Smooth muscle cell of the brain vasculature (primary cell): ENCODE results near the gene CADM1.

Experiments used
- DNase-seq: peaks from one replicate; pipeline ENCODE4 v3.0.0-alpha.2; 2012; ENCODE audit warnings: low read depth, low spot score

CADM1 gene

DNA sequence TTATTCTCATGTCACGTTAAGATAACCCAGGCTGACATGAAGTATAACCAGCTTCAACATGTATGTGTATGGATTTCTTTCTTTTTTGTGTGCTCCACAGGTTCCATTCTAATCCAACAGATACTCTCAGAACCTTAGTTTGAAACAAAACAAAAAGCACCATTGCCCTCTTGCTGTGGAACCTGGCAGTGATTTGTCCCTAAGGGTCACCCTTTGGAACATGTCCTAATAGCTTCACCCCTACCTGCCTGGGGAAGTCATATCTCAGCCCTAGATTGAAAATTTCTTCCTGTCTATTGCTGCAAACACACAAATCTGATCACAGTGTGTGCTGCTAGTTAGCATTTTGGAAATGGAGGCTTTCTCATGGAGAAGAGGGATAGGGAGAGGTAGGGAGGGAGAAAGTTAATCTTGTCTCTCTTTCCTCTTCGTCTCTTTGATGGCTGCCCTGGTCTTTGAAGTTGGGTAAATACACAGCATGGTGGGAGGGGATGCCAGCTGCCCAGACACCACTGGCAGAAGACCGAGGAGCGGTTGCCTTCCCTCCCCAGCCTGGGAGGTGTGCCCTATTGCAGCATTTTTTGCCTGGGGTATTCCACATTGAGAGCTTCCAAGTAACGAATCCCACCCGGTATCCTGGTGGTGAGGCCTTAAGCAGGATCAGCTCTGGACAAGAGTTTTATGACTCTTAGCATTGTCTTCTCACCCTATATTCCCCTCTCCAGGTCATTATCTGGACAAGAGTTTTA lies 11.6 kb upstream of the CADM1 start:
- DNase-seq: no peak

DNA sequence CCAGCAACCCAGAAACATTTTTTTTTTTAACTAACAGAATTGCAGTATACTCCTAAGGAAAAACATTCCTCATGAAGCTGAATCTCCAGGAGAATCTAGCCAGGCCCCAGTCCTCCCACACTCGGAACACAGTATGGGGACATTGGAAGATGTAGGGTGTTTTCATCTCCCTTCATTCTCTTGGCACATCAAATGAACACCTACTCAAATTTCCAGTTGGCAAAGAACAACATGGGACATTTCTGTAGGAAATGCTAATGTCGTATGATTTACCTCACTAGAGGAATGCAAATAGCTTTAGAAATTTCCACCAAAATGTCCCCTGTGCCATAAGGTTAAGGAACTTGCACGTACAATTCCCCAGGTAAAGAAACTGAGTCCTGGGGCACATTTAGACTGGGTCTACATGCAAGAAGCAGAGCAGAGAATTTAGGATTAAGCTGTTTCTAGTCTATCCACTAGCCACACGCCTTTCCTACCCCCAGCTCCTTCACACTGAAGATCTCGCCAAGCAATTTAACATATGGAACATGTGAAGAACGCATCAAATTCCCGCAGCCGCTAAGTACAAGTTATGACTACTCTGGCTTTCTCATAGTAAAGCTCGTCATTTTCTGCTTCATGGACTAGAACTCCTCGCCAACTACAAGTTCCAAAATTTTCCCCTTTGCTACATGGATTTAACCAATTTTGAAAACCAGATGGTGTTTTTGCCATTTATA lies 2.9 kb upstream of the CADM1 start:
- no peak for DNase-seq

GRCh38 chr11:115505175-115505574 lies 960 bp upstream of the CADM1 start:
- DNase-seq: no peak

DNA sequence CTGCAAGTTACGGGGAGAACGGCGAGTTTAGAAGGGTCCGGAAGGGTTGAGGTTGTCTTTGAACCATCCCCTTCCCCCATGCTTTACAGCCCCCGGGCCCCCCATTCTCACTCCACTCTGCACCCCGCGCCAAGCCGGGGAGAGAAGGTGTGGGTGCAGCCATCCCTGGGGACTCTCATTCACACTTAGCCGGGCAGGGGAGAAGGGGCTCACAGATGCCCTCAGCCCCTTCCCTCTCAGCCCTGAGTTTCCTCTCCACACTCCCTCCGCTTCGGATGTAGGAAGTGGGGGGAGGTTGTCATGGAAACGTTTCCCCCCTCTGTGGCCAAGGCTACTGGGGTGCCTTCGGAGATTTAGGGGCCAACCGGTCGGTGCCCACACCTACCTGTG lies 334 bp downstream of the CADM1 start:
- no peak for DNase-seq

- no peak for DNase-seq
Measured at GRCh38 chr11:115503083-115503885, 931 bp downstream of the CADM1 start.

DNA sequence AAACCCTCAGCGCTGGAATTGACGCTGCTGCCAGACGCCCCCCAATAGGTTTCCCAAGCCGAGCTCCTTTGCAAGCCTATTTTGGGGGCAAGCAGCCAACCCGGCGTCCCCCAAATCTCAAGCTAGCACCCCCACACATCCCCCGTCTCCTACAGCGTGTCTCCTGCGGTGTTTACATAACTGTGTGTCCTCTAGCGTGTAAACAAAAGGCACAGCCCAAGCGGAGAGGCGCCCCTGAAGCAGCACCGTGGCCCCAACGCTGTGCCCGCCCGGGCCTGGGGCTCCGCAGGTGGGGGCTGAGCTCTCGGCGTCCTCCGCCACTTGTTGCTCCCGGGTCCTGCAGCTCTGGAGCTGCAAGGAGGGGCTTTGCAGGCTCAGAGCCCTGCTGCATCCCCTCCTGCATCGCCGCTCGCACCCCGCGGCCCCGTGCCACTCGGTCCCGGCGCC lies 1.6 kb downstream of the CADM1 start:
- DNase-seq: no peak

DNA sequence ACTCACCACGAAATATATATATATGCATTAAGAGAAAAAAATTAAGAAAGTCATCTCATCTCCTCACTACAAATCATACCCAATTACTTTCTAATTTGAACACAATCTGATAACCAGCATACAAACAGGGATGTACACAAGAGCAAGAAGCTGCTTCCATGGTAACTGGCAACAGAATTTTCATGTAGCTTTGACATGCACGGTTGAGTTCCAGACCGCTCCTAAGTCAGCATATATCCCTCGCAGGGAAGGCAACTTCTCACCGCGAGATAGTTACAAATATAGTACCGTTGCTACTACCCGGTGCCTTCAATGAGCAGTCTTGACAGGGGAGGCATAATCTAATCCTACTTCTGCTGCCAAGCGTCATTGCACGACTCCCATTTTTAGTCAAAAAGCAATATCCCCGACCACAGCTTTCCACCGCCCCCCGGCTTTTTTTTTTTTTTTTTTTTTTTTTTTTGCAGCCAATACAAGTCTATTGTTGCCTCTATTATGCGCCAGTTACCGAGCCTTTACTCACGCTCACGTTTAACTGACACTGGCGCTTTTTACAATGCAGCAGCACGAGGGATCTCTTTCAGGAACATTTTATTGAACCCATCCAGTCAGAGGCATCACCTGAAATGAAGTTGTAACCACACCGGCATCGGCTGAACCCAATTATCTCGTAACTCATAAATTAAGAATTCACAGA lies 2.2 kb downstream of the CADM1 start:
- no peak for DNase-seq

- no peak for DNase-seq
Measured at GRCh38 chr11:115501502-115501892, 2.7 kb downstream of the CADM1 start.

GRCh38 chr11:115500547-115501501 lies 3.4 kb downstream of the CADM1 start:
- no peak for DNase-seq

DNA sequence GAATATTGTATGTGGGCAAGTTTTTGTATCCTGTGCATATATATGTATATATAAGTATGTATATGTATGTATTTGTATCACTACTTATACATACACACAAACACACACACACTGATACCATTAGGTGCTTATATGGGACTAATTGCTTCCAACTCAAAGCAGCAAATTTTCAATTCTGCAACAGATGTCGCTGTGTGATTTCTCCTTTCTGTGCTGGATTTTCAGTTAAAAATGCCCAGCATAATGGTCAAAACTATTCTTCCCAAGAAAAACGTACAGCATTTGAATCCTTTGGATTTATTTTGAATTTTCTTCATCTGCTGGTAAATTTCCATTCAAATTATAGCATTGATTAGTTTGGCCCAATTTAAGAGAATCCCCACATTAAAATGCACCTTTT lies 4.3 kb downstream of the CADM1 start:
- no peak for DNase-seq

DNA sequence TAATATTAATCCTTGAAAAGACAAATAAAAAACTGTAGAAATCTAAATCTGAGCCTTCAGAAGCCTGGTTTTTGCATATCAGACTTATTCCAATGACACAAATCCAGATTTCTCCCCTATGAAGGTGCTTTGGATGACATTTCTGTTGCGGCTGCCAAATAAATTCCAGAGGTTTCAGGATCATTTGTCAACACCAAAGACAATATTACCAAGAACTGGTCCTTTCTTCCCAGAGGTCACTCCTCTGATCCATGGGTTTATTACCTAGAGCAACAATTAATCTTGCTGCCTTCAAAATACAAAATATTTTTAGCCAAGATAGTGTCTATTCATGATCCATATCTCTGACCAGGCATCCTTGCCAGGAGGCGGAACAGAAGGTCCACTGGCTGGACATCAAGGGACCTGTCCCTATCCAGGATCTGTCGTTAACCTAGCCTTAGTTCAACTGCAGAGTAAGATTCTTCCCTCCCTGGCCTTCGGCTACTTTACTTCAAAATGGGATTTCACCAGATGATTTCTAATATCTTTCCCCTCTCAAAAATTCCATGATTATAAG lies 4.9 kb downstream of the CADM1 start:
- no peak for DNase-seq

DNA sequence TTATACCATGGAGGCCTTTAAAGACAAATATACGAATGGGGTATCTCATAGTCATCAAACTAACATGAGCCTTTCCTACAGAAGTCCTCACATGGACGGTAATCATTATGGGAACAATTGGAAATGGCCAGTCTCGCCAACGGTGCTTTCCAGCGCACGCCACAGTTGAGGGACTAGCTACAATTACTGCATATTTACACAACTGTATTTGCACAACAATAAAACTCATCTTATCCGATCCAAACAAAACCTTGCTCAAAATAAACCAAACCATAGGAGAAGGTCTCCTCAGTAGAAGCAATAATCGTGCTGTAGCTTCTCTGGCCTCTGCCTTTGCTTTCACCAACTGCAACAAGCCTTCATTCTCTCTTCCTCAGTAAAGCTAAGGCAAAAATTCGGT lies 5.9 kb downstream of the CADM1 start:
- no peak for DNase-seq

DNA sequence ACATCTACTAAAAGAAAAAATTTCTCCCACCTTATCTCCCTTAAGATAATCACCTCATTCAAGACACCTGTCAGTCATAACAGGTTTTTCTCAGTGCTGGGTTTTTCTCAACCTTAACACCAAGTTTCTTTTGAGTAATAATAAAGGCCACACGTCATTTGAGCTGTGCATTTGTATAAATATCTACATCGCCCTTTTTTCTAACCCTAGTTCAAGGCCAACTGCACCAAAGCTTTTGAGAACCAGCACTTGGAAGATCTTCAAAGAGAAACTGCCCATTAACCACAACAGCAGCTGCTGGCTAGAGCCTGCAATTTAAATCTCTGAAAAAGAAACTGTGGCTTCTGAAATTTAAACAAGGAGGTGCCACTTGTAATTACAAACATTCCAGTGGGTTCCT lies 6.9 kb downstream of the CADM1 start:
- no peak for DNase-seq

DNA sequence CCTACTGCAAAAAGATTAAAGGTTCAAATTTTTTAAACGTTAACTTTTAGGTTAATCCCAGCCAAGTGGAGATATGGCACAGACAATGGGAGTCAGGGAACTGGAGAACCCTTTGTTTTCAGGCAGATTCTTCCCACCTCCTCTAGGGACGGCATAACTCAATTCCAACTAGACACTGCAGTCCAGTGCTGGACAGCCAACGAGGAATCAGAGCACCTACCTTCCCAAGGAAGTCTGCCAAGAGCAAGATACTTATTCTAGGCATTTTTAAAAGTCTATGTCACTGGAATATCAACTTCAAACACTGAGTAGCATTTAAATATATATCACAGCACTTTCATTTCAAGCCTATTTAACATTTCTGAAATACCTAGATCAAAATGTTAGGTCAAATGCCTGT lies 7.3 kb downstream of the CADM1 start:
- no peak for DNase-seq

GRCh38 chr11:115493905-115494304 lies 10.3 kb downstream of the CADM1 start:
- DNase-seq: no peak

DNA sequence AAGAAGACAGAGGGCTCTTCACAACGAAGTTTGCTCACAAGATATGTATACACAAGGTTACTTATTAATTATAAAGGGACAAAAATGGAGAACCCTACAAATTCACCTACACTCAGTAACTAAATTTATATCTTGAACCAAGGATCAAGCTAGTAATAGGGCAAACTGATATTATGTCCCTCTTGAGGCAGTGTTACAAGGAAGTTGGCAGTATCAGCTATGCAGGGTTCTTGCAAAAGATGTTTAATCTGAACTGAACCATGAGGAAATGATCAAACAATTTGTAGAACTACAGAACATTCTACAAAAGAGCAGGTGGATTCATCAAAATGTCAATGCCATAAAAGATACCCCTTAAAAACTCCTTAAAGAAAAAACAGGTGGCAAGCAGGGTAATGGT lies 10.7 kb downstream of the CADM1 start:
- no peak for DNase-seq

- DNase-seq: no peak
Measured at GRCh38 chr11:115489466-115489865, 14.7 kb downstream of the CADM1 start.

GRCh38 chr11:115488945-115489344 lies 15.3 kb downstream of the CADM1 start:
- no peak for DNase-seq

DNA sequence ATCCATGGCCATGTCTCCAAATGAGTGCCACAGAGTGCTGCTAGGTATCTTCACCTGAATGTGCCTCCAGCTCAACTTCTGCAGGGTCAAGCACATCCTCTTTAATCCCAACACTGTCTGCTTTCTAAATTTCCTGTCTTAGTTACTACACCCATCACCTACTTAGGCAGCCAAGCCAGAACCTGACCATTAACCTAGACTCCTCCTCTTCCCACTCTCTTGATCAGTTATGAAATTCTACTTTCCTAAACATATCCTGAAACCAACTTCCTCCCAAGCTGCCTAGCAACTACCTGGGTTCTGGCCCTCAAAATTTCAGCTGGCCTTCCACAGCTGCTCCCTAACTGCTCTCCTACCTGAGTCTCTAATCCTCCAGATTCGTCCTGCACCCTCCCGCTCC lies 22.7 kb downstream of the CADM1 start:
- DNase-seq: no peak

DNA sequence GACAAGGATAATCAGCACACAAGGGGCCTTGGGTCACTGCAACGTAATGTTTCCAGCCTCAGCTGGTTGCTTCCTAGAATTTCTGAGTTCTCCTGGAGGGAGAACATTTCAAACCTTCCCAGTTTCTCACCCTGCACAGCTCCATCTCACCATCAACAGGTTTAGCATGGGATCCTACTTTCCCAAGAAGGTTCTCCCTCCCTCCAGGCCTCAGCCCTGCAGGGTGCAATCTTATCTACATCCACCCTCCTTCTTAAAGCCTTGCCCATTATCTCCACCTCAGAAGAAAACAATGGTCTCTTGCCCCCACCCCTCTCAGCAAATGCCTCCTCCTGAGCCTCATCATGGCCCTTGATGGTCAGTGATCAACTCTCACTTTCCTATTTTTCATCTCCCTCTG lies 23.6 kb downstream of the CADM1 start:
- DNase-seq: no peak
